ENCODE results near the gene RIPK1.
"Not testable (repeated sequence)": the region's sequence is repeated elsewhere in the genome, so short reads cannot be mapped to it uniquely, and the experiment has no call there.

DNA sequence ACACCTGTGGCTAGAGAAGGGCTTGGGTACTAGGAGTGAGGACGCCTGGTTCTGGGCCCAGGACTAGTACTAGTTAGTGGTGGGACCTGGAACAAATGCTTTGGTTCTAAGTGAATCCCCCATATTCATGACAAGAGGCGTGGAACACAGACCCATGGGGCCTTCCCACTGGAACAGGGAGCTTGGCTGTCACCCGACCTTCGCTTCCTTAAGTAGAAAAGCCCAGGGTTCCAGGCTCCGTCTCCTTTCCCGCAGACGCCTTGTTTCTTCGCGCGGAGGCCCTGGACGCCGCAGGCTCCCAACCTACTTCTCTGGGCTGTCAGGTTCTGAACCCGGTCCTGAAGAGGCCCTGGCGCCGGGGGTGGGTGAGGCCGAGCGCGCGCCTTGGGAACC lies 5.0 kb upstream of the RIPK1 start:
- TF ChIP-seq CTCF (IDR thresholded peaks at IDR 0.05); TAF1 (IDR thresholded peaks at IDR 0.05; ENCODE audit: borderline replicate concordance, low read depth, low read length); SIN3A (IDR thresholded peaks at IDR 0.05; ENCODE audit: borderline replicate concordance, low read depth, low read length); RXRA (IDR thresholded peaks at IDR 0.05; ENCODE audit: borderline replicate concordance, low read depth); USF1 (IDR thresholded peaks at IDR 0.05; ENCODE audit: borderline replicate concordance, low read depth); GABPA (IDR thresholded peaks at IDR 0.05; ENCODE audit: low read depth); EP300 (IDR thresholded peaks at IDR 0.05; ENCODE audit: borderline replicate concordance in 1 of 2, low read depth in 1 of 2, low read length in 1 of 2); REST (IDR thresholded peaks at IDR 0.05; ENCODE audit: low read depth, low read length): not testable (repeated sequence)

Data from SK-N-SH (cell line).